Nephron (organoid): ENCODE results near the gene KCNJ4.
"Not testable (repeated sequence)": the region's sequence is repeated elsewhere in the genome, so short reads cannot be mapped to it uniquely, and the experiment has no call there.

ENCODE experiments used
- H3K27ac Mint-ChIP-seq, 3 experiments: 2 replicates each; pipeline ENCODE4 v1.8.0; 2020; ENCODE audit warnings: mixed read lengths in 3 of 3, mild to moderate bottlenecking in 2 of 3, moderate library complexity in 1 of 3
- H3K27me3 Mint-ChIP-seq: 2 replicates; pipeline ENCODE4 v1.8.0; 2021; ENCODE audit warnings: low read depth, mild to moderate bottlenecking, moderate library complexity, mixed read lengths
- H3K36me3 Mint-ChIP-seq: 2 replicates; pipeline ENCODE4 v1.8.0; 2020; ENCODE audit warnings: low read depth, mixed read lengths
- H3K4me1 Mint-ChIP-seq: 2 replicates; pipeline ENCODE4 v1.8.0; 2020; ENCODE audit warnings: mixed read lengths
- H3K4me3 Mint-ChIP-seq, 3 experiments: 2 replicates each; pipeline ENCODE4 v1.8.0; 2020; ENCODE audit warnings: mild to moderate bottlenecking in 3 of 3, mixed read lengths in 3 of 3, moderate library complexity in 2 of 3
- H3K9me3 Mint-ChIP-seq: 2 replicates; pipeline ENCODE4 v1.8.0; 2020; ENCODE audit warnings: mixed read lengths
- CTCF ChIP-seq, 3 experiments: fragments of 200-600 bp; sonication (generic); IDR thresholded peaks; one replicate each; pipeline ENCODE4 v1.5.0; 2021; ENCODE audit warnings: antibody characterized with exemption in 3 of 3; ENCODE audit not compliant: unreplicated experiment in 3 of 3

KCNJ4 gene

GRCh38 chr22:38414009-38414395 is 41.0 kb downstream of the KCNJ4 start:
- Mint-ChIP-seq H3K4me1 (peaks cover 19% of the 10 kb centered on the region), H3K36me3 (no peaks in the 10 kb centered on the region), H3K27ac (no peak overlapping the region), H3K9me3 (peaks cover 2% of the 10 kb centered on the region), H3K27me3 (peaks cover 10% of the 10 kb centered on the region), H3K4me3 (no peak overlapping the region)
- no peak for TF ChIP-seq CTCF (IDR thresholded peaks at IDR 0.05; ENCODE audit: unreplicated experiment in 3 of 3)

DNA sequence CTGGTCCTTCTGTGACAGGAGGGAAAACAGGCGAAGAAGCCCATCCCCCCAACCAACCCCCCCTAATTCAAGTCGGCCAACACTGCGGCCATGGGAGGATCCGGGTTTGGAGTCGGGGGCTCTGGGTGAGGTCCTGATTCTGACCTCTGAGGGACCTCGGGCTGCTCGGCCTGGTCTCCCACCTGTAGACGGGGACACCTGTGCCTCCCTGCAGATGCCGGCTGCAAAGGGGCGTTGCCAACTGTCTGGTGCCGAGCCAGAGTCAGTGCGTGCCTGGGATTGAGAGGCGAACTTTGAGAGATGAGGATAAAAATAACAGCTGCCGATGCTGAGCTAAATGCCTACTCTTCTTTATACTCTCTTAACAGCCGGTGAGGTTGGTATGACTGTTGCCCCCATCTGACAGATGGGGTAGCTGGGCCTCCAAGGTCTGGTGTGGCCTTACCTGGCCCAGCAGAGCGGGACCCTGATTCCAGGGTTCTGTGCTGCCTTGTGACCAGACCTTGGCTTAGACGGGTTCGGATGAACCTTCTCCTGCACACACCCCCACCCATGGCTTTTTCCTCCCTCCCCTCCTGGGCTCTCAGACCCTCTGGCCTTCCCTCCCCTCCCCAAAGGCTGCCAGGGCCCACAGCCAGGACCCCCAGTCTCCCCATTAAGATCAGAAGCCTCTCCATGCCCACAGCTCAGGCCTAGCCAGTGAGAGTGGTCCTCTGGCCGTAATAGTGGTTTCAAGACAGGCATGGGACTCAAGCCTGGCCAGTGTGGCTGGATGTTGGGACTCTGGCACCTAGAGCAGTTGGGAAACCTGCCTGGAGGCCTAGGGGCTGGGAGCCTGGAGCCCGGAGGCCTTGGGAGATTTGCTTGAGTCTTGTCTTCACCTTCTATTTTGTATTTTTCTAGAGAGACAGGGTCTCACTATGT is 41.7 kb downstream of the KCNJ4 start:
- no peak overlapping the region for H3K4me3 Mint-ChIP-seq
- H3K9me3 Mint-ChIP-seq = peaks cover 4% of the 10 kb centered on the region
- peaks cover 7% of the 10 kb centered on the region for H3K27me3 Mint-ChIP-seq
- TF ChIP-seq CTCF (IDR thresholded peaks at IDR 0.05; ENCODE audit: unreplicated experiment in 3 of 3) = peak in 1 of 3 experiments; percentile 5
- H3K36me3 Mint-ChIP-seq = no peaks in the 10 kb centered on the region
- no peak overlapping the region for H3K27ac Mint-ChIP-seq
- peaks cover 14% of the 10 kb centered on the region for H3K4me1 Mint-ChIP-seq

DNA sequence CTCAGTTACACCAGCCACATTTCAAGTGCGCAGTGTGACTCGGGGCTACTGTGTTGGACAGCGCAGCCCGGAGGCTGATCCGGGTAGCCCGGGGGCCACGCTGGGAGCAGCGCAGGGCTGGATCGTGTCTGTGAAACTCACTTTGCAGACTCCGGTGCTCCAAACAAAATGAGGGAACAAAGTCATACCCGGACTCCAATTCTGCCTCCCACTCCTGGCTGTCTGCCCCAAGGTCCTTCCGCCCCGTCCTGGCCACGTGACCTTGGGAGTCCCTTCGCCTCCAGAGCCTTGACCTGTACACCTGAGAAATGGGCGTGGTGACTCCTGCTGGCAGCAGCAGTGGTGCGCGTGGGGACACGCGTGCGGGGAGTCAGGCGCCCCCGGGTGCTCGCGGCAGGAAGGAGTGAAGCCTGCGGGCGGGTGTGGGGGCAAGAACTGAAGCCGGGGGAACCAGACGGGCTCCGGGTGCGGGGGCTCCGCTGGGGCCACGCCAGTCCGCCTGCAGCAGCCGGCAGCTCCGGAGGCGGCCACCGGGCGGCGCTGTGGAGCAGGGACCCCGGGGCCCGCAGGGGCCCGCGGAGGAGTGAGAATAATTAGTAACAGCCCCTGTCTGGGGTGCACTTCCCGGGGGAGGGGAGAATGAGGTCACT is 42.4 kb downstream of the KCNJ4 start:
- H3K4me1 Mint-ChIP-seq = peaks cover 14% of the 10 kb centered on the region
- no peak overlapping the region for H3K27ac Mint-ChIP-seq
- H3K4me3 Mint-ChIP-seq = no peak overlapping the region
- TF ChIP-seq CTCF (IDR thresholded peaks at IDR 0.05; ENCODE audit: unreplicated experiment in 3 of 3) = peak; percentile 50 to 64 (median 51)
- peaks cover 7% of the 10 kb centered on the region for H3K27me3 Mint-ChIP-seq
- no peaks in the 10 kb centered on the region for H3K36me3 Mint-ChIP-seq
- H3K9me3 Mint-ChIP-seq = peaks cover 7% of the 10 kb centered on the region

- H3K4me3 Mint-ChIP-seq = no peak overlapping the region
- H3K27me3 Mint-ChIP-seq = peaks cover 7% of the 10 kb centered on the region
- H3K9me3 Mint-ChIP-seq = peaks cover 7% of the 10 kb centered on the region
- H3K27ac Mint-ChIP-seq = no peak overlapping the region
- H3K4me1 Mint-ChIP-seq = peaks cover 14% of the 10 kb centered on the region
- TF ChIP-seq CTCF (IDR thresholded peaks at IDR 0.05; ENCODE audit: unreplicated experiment in 3 of 3) = no peak
- no peaks in the 10 kb centered on the region for H3K36me3 Mint-ChIP-seq
Measured at GRCh38 chr22:38411016-38411415, 44.0 kb downstream of the KCNJ4 start.

DNA sequence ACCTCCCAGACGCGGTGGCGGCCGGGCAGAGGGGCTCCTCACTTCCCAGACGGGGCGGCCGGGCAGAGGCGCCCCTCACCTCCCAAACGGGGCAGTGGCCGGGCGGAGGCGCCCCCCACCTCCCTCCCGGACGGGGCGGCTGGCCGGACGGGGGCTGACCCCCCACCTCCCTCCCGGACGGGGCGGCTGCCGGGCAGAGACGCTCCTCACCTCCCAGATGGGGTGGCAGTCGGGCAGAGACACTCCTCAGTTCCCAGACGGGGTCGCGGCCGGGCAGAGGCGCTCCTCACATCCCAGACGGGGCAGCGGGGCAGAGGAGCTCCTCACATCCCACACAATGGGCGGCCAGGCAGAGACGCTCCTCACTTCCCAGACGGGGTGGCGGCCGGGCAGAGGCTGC is 45.1 kb downstream of the KCNJ4 start:
- H3K27ac Mint-ChIP-seq, H3K36me3 Mint-ChIP-seq, H3K4me3 Mint-ChIP-seq, H3K4me1 Mint-ChIP-seq, H3K9me3 Mint-ChIP-seq, H3K27me3 Mint-ChIP-seq: not testable (repeated sequence)

GRCh38 chr22:38406617-38407016 is 48.4 kb downstream of the KCNJ4 start:
- H3K36me3 Mint-ChIP-seq = no peaks in the 10 kb centered on the region
- H3K27ac Mint-ChIP-seq = no peak overlapping the region
- TF ChIP-seq CTCF (IDR thresholded peaks at IDR 0.05; ENCODE audit: unreplicated experiment in 3 of 3) = no peak
- H3K9me3 Mint-ChIP-seq = peaks cover 7% of the 10 kb centered on the region
- H3K4me1 Mint-ChIP-seq = no peaks in the 10 kb centered on the region
- peaks cover 7% of the 10 kb centered on the region for H3K27me3 Mint-ChIP-seq
- no peak overlapping the region for H3K4me3 Mint-ChIP-seq
